ENCODE data around the gene ECSCR.
"Not testable (repeated sequence)": the region's sequence is repeated elsewhere in the genome, so short reads cannot be mapped to it uniquely, and the experiment has no call there.

The ECSCR gene

GRCh38 chr5:139410121-139410992 is 52.2 kb downstream of the ECSCR start:
- DNase-seq, result no peak

GRCh38 chr5:139409116-139409515 is 53.4 kb downstream of the ECSCR start:
- not testable (repeated sequence) for DNase-seq

GRCh38 chr5:139408191-139408590 is 54.4 kb downstream of the ECSCR start:
- DNase-seq, result no peak

GRCh38 chr5:139407517-139407916 is 55.0 kb downstream of the ECSCR start:
- DNase-seq, result no peak

- DNase-seq, result no peak
Measured at GRCh38 chr5:139406963-139407362, 55.6 kb downstream of the ECSCR start.

- DNase-seq, result peak in 1 of 6 experiments; percentile 4
Measured at GRCh38 chr5:139404484-139404840, 58.1 kb downstream of the ECSCR start.

- peak; percentile 96 to 98 (median 98) for DNase-seq
Measured at GRCh38 chr5:139403787-139404483, 58.6 kb downstream of the ECSCR start, which contains the start of gene SPATA24. TSS of gene SPATA24 (minus strand) at chr5:139404089. CDS start at chr5:139404060, 29 bp downstream.

- no peak for DNase-seq
Measured at GRCh38 chr5:139403418-139403786, 59.1 kb downstream of the ECSCR start.

- no peak for DNase-seq
Measured at GRCh38 chr5:139402561-139403158, 59.9 kb downstream of the ECSCR start.

- DNase-seq, result no peak
Measured at GRCh38 chr5:139401546-139401945, 61.0 kb downstream of the ECSCR start.

- no peak for DNase-seq
Measured at GRCh38 chr5:139399501-139400121, 62.9 kb downstream of the ECSCR start.
